ENCODE data around the gene MYRIP. TPM values are rescaled to one million over a fixed set of nuclear protein-coding genes. Genes with fewer than 3 reads are reported as not detected.

Gene MYRIP
- total RNA-seq, 1 experiment from 2014 or later = 0.44 TPM

DNA sequence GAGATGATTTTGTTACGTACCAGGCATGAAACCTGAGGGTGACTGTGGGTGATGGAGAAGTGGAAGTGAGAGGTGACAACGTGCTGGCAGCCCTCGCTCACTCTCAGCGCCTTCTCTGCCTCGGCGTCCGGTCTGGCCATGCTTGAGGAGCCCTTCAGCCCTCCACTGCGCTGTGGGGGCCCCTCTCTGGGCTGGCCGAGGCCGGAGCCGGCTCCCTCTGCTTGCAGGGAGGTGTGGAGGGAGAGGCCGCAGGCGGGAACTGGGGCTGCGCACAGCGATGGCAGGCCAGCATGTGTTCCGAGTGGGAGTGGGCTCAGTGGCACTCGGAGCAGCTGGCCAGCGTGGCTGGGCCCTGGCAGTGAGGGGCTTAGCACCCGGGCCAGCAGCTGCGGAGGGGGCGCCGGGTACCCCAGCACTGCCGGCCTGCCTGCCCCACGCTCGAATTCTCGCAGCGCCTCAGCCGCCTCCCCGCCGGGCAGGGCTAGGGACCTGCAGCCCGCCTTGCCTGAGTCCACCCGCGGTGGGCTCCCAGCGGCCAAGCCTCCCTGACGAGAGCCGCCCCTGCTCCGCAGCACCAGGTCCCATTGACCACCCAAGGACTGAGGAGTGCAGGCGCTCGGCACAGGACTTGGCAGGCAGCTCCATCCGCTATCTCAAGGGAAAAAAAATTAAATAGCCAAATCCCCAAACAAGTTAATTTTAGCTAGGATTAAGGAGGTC is 29.7 kb upstream of the MYRIP start (continued):
- TF ChIP-seq EZH2 (IDR thresholded peaks at IDR 0.05) = no peak
- TF ChIP-seq EGR1 (IDR thresholded peaks at IDR 0.05; ENCODE audit: low read depth) = no peak
- no peak for TF ChIP-seq SRF (IDR thresholded peaks at IDR 0.05; ENCODE audit: low read depth)

- no peaks in the 10 kb centered on the region for H3K9me2 ChIP-seq (ENCODE audit: insufficient read depth)
- no peak overlapping the region for H3K9ac ChIP-seq (ENCODE audit: low read length)
- H3K27me3 ChIP-seq (ENCODE audit: insufficient read depth, low read length) = peaks cover 16% of the 10 kb centered on the region
- RAD21 ChIA-PET (ENCODE audit: low non-redundant PET in 1 of 2, low total read pairs in 2 of 2, uncharacterized antibody in 2 of 2, unreplicated experiment in 2 of 2) = no interaction called here
- TF ChIP-seq ELF1 (IDR thresholded peaks at IDR 0.05; ENCODE audit: borderline replicate concordance, low read depth) = no peak
- no peak for TF ChIP-seq TCF7L2 (IDR thresholded peaks at IDR 0.05; ENCODE audit: borderline replicate concordance, extremely low read depth, insufficient read depth, insufficient read length)
- no peak for TF ChIP-seq REST (IDR thresholded peaks at IDR 0.05; ENCODE audit: low read depth)
- no peak for TF ChIP-seq EZH2phosphoT487 (IDR thresholded peaks at IDR 0.05; ENCODE audit: borderline replicate concordance)
- TF ChIP-seq, protein P1, sequence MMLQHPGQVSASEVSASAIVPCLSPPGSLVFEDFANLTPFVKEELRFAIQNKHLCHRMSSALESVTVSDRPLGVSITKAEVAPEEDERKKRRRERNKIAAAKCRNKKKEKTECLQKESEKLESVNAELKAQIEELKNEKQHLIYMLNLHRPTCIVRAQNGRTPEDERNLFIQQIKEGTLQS (IDR thresholded peaks at IDR 0.05) = no peak
- no peak overlapping the region for H2AFZ ChIP-seq (ENCODE audit: low read depth, low read length, poor library complexity, severe bottlenecking)
- H3K9me3 ChIP-seq (ENCODE audit: control insufficient read depth in 1 of 2, insufficient read depth in 1 of 2, low read depth in 1 of 2, low read length in 2 of 2) = no peaks in the 10 kb centered on the region
- intact Hi-C loops (cut with micrococcal nuclease) = no loop called here
- H3K4me2 ChIP-seq (ENCODE audit: low read length) = no peak overlapping the region
- H3K36me3 ChIP-seq (ENCODE audit: control insufficient read depth in 1 of 2, insufficient read depth in 2 of 2, low read length in 2 of 2) = no peaks in the 10 kb centered on the region
- CTCF ChIA-PET = interaction anchor here (0.8 kb wide), 1 partner anchor 32 kb away, joined by 4 read pairs; no protein-coding TSS in a partner anchor
- no peak overlapping the region for H3K27ac ChIP-seq (ENCODE audit: low read depth, low read length)
- H3K4me1 ChIP-seq (ENCODE audit: control insufficient read depth in 1 of 2, insufficient read depth in 2 of 2, low read length in 2 of 2) = no peaks in the 10 kb centered on the region
- ATAC-seq (no peak), DNase-seq (ENCODE audit: low read depth, low spot score) (no peak)
- POLR2A ChIA-PET = no interaction called here
- H3K4me3 ChIP-seq (replicated peaks in 1 of 2; ENCODE audit: low read depth in 1 of 2, low read length in 2 of 2) = no peak overlapping the region
- H3K79me2 ChIP-seq (ENCODE audit: insufficient read depth, low read length) = no peaks in the 10 kb centered on the region
- H4K20me1 ChIP-seq (ENCODE audit: insufficient read depth) = no peaks in the 10 kb centered on the region
- BruUV-seq (replicated peaks) = no TSS peak
Measured at GRCh38 chr3:39780352-39780751, 29.1 kb upstream of the MYRIP start.

All from HCT116 (cell line).